Measurements from ENCODE around the gene LAGE3.

The LAGE3 gene

DNA sequence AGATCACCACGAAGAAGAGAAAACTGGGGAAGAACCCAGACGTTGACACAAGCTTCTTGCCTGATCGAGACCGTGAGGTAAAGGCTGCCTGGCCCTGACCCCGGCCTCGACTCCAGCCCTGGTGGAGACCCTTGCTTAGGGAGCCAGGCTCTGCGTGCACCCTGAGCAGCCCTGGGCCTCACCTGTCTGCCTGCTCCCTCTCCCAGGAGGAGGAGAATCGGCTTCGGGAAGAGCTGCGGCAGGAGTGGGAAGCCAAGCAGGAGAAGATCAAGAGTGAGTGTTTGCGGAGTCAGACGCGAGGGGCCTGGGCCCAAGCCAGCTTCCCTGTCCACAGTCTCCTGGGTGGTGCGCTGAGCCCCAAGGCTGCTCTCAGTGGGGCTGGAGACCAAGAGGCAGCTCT, 30.6 kb downstream of the LAGE3 start:
- DNase-seq (ENCODE audit: low read depth in 2 of 2), result no peak
- H3K4me3 ChIP-seq (replicated peaks in 1 of 2; ENCODE audit: low read depth in 2 of 2, low read length in 2 of 2), result no peak overlapping the region
- no peak for TF ChIP-seq CTCF (IDR thresholded peaks at IDR 0.05; ENCODE audit: low read depth, low read length)

DNA sequence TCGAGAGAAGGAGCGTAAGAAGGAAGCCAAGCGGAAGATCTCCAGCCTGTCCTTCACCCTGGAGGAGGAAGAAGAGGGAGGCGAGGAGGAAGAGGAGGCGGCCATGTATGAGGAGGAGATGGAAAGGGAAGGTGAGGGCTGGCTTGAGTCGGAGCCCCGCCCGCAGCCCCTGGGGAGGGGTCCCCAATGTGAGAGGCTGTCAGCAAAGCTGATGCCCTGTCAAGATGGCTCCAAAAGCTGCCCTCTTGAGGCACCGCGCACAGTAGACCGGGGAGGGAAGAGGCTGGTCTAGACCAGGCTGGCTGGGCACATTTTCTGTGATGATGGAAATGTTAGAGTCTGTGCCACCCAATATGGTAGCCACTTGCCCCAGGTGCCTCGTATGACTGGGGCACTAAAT, 32.7 kb downstream of the LAGE3 start:
- no peak overlapping the region for H3K4me3 ChIP-seq (replicated peaks in 1 of 2; ENCODE audit: low read depth in 2 of 2, low read length in 2 of 2)
- no peak for DNase-seq (ENCODE audit: low read depth in 2 of 2)
- TF ChIP-seq CTCF (IDR thresholded peaks at IDR 0.05; ENCODE audit: low read depth, low read length), result no peak

DNA sequence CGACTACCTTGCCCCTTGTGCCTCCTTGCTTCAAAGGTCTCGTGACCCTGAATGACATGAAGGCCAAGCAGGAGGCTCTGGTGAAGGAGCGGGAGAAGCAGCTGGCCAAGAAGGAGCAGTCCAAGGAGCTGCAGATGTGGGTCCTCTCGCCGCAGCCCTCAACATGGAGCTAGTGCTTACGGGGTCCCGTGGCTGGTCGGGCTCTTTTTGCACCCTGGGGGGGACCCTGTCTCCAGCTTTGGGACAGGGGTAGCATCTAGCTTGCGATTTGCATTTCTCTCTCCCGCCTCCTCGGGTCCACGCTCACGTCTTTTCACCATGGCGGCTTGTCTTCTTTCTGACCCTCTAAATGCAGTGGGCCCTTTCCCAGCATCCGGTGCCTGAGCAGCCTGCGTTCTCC, 33.3 kb downstream of the LAGE3 start:
- DNase-seq (ENCODE audit: low read depth in 2 of 2), result no peak
- no peak overlapping the region for H3K4me3 ChIP-seq (replicated peaks in 1 of 2; ENCODE audit: low read depth in 2 of 2, low read length in 2 of 2)
- no peak for TF ChIP-seq CTCF (IDR thresholded peaks at IDR 0.05; ENCODE audit: low read depth, low read length)

DNA sequence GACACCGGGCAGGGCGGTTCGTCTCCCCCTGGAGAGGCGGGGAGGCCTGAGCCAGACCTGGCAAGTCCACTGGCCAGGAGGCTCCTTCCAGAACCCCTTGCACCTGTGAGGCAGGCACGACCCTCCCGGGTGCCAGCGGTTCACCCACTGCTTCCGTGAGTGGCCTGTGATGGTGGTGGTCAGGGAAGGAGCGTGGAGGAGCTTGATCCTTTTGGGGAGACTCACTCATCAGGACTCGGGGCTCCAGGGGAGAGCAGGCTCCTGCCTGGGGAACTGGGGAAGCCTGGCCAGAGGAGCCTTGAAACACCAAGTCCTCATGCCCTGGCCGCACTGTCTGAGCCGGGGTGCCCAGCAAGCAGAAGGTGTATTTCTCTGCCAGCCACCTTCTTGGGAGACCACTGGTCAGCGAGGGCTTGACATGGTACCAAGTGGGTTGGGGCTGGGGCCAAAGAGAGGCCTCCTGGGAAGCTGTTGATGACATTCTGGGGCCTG, 34.3 kb downstream of the LAGE3 start:
- TF ChIP-seq CTCF (IDR thresholded peaks at IDR 0.05; ENCODE audit: low read depth, low read length), result no peak

DNA sequence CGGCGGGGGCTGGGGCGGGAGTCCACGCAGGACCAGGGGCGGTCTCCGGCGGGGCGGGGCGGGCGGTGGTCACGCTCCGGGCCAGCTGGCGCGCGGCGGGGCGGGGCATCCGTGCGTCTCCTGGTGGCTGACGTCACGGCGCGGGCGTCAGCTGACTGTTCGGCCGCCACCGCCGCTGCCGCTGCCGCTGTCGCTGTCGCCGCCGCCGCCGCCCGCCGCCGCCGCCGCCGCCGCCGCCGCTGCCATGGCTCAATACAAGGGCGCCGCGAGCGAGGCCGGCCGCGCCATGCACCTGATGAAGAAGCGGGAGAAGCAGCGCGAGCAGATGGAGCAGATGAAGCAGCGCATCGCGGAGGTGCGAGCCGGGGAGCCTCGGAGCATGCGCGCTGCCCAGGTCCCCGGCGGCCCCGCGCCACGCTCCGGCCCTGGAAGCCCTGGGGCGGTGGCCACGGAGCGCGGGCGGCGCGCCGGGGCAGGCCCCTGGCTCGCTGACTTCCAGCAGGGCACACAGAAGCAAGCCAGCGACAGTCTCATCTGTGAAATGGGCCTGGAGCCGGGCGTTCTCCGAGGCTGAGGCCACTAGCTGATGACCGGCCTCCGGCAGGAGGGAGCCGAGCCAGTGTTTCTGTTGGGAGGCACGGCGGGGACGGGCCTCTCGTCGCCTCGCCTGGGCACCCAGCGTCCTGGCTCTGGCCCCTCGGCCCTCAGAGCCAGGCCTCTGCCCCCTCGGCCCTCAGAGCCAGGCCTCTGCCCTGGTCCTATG, 34.9 kb downstream of the LAGE3 start, which contains the start of gene FAM50A:
Gene FAM50A (plus strand): TSS at position 150 of the 763 bp plus-strand sequence. CDS start 95 bp downstream, at position 245.
- DNase-seq (ENCODE audit: low read depth in 2 of 2), result peak; percentile 53 to 65
- no peak for TF ChIP-seq CTCF (IDR thresholded peaks at IDR 0.05; ENCODE audit: low read depth, low read length)

More for the DNA sequence above, 34.3 kb downstream of the LAGE3 start:
- no peak for DNase-seq (ENCODE audit: low read depth in 2 of 2)
- peak overlapping the region; percentile 67 for H3K4me3 ChIP-seq (replicated peaks in 1 of 2; ENCODE audit: low read depth in 2 of 2, low read length in 2 of 2)

GRCh38 chrX:154443479-154443910, 35.6 kb downstream of the LAGE3 start:
- no peak for DNase-seq (ENCODE audit: low read depth in 2 of 2)
- H3K4me3 ChIP-seq (replicated peaks in 1 of 2; ENCODE audit: low read depth in 2 of 2, low read length in 2 of 2), result peak overlapping the region; percentile 26 to 33
- TF ChIP-seq CTCF (IDR thresholded peaks at IDR 0.05; ENCODE audit: low read depth, low read length), result no peak

More for the DNA sequence above, 34.9 kb downstream of the LAGE3 start, which contains the start of gene FAM50A:
- H3K4me3 ChIP-seq (replicated peaks in 1 of 2; ENCODE audit: low read depth in 2 of 2, low read length in 2 of 2), result peak within 1 kb of the TSS; percentile 67
